ENCODE data around the gene SIRT4.

The SIRT4 gene

DNA sequence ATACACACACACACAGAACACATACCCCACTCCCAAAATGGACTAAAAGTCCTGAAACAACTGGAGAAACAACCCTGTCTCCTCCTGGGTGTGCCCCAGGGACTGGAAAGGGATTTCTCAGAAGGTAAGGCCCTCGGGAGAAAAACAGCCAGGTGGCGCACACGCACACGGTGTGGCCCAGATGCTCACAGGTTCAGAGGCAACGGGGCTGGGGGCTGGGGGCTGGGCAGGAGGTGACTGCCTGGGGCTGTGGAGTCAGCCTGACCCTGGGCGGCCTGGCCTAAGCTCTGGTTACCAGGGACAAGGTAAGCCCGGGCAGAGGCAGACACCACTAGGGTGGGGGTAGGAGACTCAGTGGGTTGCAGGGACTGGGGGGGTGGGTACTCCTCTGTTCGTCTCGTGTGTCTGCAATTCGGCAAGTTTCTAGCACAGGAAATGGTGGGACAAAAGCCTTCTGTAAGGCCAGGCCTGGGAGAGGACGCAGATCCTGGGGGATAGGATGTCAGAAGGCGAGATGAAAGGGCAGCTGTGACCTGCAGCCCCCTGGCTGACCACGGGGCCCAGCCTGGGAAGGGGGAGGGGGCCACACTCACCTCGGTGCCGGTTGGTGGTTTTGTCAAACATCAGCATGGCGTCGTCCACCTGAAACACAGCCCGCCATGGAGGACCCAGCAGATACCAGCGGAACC is 56.4 kb downstream of the SIRT4 start:
- no peak overlapping the region for H3K4me3 ChIP-seq (ENCODE audit: low read depth, low read length)
- TF ChIP-seq, protein P1, sequence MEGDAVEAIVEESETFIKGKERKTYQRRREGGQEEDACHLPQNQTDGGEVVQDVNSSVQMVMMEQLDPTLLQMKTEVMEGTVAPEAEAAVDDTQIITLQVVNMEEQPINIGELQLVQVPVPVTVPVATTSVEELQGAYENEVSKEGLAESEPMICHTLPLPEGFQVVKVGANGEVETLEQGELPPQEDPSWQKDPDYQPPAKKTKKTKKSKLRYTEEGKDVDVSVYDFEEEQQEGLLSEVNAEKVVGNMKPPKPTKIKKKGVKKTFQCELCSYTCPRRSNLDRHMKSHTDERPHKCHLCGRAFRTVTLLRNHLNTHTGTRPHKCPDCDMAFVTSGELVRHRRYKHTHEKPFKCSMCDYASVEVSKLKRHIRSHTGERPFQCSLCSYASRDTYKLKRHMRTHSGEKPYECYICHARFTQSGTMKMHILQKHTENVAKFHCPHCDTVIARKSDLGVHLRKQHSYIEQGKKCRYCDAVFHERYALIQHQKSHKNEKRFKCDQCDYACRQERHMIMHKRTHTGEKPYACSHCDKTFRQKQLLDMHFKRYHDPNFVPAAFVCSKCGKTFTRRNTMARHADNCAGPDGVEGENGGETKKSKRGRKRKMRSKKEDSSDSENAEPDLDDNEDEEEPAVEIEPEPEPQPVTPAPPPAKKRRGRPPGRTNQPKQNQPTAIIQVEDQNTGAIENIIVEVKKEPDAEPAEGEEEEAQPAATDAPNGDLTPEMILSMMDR (IDR thresholded peaks at IDR 0.05; ENCODE audit: borderline replicate concordance, insufficient read depth, low read depth, low read length): no peak

GRCh38 chr12:120359128-120359527 is 57.0 kb downstream of the SIRT4 start:
- no peak overlapping the region for H3K4me3 ChIP-seq (ENCODE audit: low read depth, low read length)
- TF ChIP-seq, protein P1 (IDR thresholded peaks at IDR 0.05; ENCODE audit: borderline replicate concordance, insufficient read depth, low read depth, low read length): no peak

DNA sequence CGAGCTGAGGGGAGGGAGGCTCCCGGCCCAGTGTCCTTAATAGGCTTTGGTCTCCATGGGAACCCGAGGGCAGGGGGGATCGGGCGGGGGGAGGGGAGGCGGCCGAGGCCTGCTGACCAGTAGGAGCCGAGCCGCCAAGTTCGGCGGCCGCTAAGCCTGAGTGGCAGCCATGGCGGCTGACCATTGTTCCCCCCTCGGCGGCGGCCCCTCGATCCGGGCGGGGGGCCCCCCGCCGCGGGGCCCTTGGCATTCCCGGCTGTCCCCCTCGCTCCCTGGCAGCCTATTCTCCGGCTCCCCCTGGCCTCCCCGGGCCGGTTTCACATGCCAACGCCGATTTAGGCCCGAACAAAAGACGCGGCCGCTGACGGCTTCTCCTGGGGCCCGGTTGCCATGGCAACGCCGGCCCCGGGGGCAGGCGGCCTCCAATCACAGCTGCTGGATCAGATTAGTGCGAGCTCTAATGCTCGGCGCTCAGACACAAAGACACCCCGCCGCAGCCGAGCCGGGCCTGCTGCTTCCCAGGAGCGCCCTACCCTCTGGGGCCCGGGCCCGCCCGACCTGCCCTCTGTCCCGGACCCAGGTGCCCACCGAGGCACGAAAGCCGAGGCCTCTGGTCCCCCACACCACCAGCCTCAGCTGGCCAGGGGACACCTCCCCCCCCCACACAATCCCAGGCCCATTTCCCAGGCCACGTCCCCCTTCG is 59.5 kb downstream of the SIRT4 start:
- H3K4me3 ChIP-seq (ENCODE audit: low read depth, low read length): no peak overlapping the region
- TF ChIP-seq, protein P1 (IDR thresholded peaks at IDR 0.05; ENCODE audit: borderline replicate concordance, insufficient read depth, low read depth, low read length): no peak
